Panc1 (cell line): ENCODE results near the gene CRYBG1. TPM values are rescaled to one million over a fixed set of nuclear protein-coding genes. Genes with fewer than 3 reads are reported as not detected.

ENCODE experiments used
- ATAC-seq: fragments of 200-7000 bp; cut with Tn5 transposase; 2 replicates; pipeline ENCODE4 v1.9.1; 2020; ENCODE audit warnings: mild to moderate bottlenecking, moderate library complexity
- BruUV-seq: library from RNA; stranded (reverse); fragments of 400-500 nt; replicated peaks from 2 replicates; lab custom pipeline; 2021; lab: Mats Ljungman, UMichigan
- CTCF ChIA-PET: fragments of 300-600 bp; sonication (Branson Sonifier 250); formaldehyde crosslinking; loops from one replicate; lab custom pipeline; 2022; ENCODE audit warnings: antibody characterized with exemption; lab: Charles Lee
- POLR2A ChIA-PET: fragments of 300-600 bp; sonication (Branson Sonifier 250); formaldehyde crosslinking; loops from one replicate; lab custom pipeline; 2022; ENCODE audit warnings: antibody characterized with exemption; lab: Charles Lee
- DNase-seq: peaks from one replicate; pipeline ENCODE4 v3.0.0-alpha.2; 2010; ENCODE audit warnings: low read depth, low spot score
- H3K27ac ChIP-seq: 2 replicates; pipeline ENCODE4 v1.5.1; 2011; ENCODE audit warnings: mild to moderate bottlenecking, low read length, inconsistent platforms
- H3K27me3 ChIP-seq: fragments of 200-500 bp; sonication (Bioruptor generic); 2 replicates; pipeline ENCODE4 v1.6.0; 2014; ENCODE audit warnings: low read length, inconsistent platforms; ENCODE audit not compliant: control insufficient read depth, insufficient read depth
- H3K36me3 ChIP-seq: fragments of 200-500 bp; sonication (Bioruptor generic); 2 replicates; pipeline ENCODE4 v1.5.1; 2014; ENCODE audit warnings: inconsistent platforms, mild to moderate bottlenecking, low read length, moderate library complexity; ENCODE audit not compliant: control insufficient read depth, insufficient read depth
- H3K4me1 ChIP-seq: 2 replicates; pipeline ENCODE4 v1.5.1; 2011; ENCODE audit warnings: inconsistent platforms, mild to moderate bottlenecking, low read length, moderate library complexity; ENCODE audit not compliant: control insufficient read depth, insufficient read depth
- H3K4me3 ChIP-seq, 2 experiments: 2 replicates each; pipeline ENCODE4 v1.5.1; 2011 to 2012; ENCODE audit warnings: low read depth in 2 of 2, low read length in 2 of 2, mild to moderate bottlenecking in 2 of 2, inconsistent platforms in 1 of 2, moderate library complexity in 1 of 2
- H3K9me3 ChIP-seq: fragments of 200-500 bp; sonication (Bioruptor generic); 2 replicates; pipeline ENCODE4 v1.5.1; 2014; ENCODE audit warnings: low read depth, mild to moderate bottlenecking, inconsistent platforms, low read length, moderate library complexity; ENCODE audit not compliant: control insufficient read depth, insufficient read depth
- POLR2AphosphoS5 ChIP-seq: IDR thresholded peaks from 2 replicates; pipeline ENCODE4 v1.6.1; 2012; ENCODE audit warnings: mild to moderate bottlenecking, low read depth, low read length, moderate library complexity
- SIN3A ChIP-seq: IDR thresholded peaks from 2 replicates; pipeline ENCODE4 v1.6.1; 2012; ENCODE audit warnings: low read depth, mild to moderate bottlenecking, low read length, moderate library complexity, borderline replicate concordance; ENCODE audit not compliant: insufficient read depth
- TCF7L2 ChIP-seq: IDR thresholded peaks from 2 replicates; pipeline ENCODE4 v1.6.1; 2011; ENCODE audit warnings: mild to moderate bottlenecking, low read depth, low read length, inconsistent platforms
- in situ Hi-C: cut with HindIII; loops from 2 replicates; pipeline ENCODE4 v1.10.0; 2016; ENCODE audit warnings: low sequenced_read_pairs, low pct_unique_long_range_greater_than_20kb
- intact Hi-C: fragments of 100-400 bp; cut with micrococcal nuclease; formaldehyde crosslinking; loops from one replicate; pipeline ENCODE4 v1.10.0; 2022; ENCODE audit not compliant: unreplicated experiment
- total RNA-seq: library from RNA; stranded (reverse); gene quantifications from one replicate; pipeline ENCODE4 v1.2.1, GENCODE V29; 2021; ENCODE audit not compliant: unreplicated experiment
- TF ChIP-seq, protein P1 (sequence below): fragments of 450-650 bp; IDR thresholded peaks from 2 replicates; pipeline ENCODE4 v1.5.1; 2017; ENCODE audit warnings: mild to moderate bottlenecking
- TF ChIP-seq, protein P2 (sequence below), 2 experiments: IDR thresholded peaks; 2 replicates each; pipeline ENCODE4 v1.6.1; 2011 to 2012; ENCODE audit warnings: low read depth in 2 of 2, control low read depth in 1 of 2, low read length in 1 of 2, mild to moderate bottlenecking in 1 of 2, moderate library complexity in 1 of 2; ENCODE audit not compliant: insufficient read depth in 1 of 2

Gene CRYBG1
- total RNA-seq, 1 experiment from 2014 or later = 32.3 TPM

DNA sequence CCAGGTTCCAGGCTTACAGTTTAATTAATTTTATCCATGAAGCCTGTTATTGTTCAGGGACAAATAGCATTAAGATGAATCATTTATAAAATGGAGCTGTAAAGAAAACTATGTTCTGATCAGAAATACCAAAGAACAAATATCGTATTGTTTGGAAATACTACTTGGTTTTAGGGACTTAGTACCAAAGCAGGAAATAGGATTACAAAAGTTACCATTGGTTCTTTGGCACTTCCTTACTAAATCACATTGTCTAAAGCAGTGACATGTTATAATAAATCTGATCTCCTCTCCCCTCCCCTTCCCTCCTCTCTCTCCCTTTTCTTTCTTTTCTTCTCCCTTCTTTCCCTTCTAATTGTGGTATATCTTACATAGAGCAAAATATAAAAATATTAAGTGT, 29.6 kb downstream of the CRYBG1 start:
- Histone ChIP-seq H3K27ac (no peak overlapping the region), H3K4me1 (no peaks in the 10 kb centered on the region), H3K36me3 (no peaks in the 10 kb centered on the region), H3K27me3 (peaks cover 32% of the 10 kb centered on the region), H3K9me3 (no peaks in the 10 kb centered on the region), H3K4me3 (no peak overlapping the region)
- CTCF ChIA-PET = no interaction called here
- no peak for TF ChIP-seq TCF7L2
- TF ChIP-seq, protein P1, sequence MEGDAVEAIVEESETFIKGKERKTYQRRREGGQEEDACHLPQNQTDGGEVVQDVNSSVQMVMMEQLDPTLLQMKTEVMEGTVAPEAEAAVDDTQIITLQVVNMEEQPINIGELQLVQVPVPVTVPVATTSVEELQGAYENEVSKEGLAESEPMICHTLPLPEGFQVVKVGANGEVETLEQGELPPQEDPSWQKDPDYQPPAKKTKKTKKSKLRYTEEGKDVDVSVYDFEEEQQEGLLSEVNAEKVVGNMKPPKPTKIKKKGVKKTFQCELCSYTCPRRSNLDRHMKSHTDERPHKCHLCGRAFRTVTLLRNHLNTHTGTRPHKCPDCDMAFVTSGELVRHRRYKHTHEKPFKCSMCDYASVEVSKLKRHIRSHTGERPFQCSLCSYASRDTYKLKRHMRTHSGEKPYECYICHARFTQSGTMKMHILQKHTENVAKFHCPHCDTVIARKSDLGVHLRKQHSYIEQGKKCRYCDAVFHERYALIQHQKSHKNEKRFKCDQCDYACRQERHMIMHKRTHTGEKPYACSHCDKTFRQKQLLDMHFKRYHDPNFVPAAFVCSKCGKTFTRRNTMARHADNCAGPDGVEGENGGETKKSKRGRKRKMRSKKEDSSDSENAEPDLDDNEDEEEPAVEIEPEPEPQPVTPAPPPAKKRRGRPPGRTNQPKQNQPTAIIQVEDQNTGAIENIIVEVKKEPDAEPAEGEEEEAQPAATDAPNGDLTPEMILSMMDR = no peak
- TF ChIP-seq, protein P2, sequence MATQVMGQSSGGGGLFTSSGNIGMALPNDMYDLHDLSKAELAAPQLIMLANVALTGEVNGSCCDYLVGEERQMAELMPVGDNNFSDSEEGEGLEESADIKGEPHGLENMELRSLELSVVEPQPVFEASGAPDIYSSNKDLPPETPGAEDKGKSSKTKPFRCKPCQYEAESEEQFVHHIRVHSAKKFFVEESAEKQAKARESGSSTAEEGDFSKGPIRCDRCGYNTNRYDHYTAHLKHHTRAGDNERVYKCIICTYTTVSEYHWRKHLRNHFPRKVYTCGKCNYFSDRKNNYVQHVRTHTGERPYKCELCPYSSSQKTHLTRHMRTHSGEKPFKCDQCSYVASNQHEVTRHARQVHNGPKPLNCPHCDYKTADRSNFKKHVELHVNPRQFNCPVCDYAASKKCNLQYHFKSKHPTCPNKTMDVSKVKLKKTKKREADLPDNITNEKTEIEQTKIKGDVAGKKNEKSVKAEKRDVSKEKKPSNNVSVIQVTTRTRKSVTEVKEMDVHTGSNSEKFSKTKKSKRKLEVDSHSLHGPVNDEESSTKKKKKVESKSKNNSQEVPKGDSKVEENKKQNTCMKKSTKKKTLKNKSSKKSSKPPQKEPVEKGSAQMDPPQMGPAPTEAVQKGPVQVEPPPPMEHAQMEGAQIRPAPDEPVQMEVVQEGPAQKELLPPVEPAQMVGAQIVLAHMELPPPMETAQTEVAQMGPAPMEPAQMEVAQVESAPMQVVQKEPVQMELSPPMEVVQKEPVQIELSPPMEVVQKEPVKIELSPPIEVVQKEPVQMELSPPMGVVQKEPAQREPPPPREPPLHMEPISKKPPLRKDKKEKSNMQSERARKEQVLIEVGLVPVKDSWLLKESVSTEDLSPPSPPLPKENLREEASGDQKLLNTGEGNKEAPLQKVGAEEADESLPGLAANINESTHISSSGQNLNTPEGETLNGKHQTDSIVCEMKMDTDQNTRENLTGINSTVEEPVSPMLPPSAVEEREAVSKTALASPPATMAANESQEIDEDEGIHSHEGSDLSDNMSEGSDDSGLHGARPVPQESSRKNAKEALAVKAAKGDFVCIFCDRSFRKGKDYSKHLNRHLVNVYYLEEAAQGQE (IDR thresholded peaks at IDR 0.05; ENCODE audit: insufficient read depth in 1 of 2, low read depth in 2 of 2, low read length in 1 of 2) = no peak
- TF ChIP-seq SIN3A = no peak
- no peak for TF ChIP-seq POLR2AphosphoS5
- DNase-seq (no peak), ATAC-seq (no peak)
- POLR2A ChIA-PET = no interaction called here
- BruUV-seq = no TSS peak
- in situ Hi-C loops = no loop called here
- intact Hi-C loops = no loop called here

DNA sequence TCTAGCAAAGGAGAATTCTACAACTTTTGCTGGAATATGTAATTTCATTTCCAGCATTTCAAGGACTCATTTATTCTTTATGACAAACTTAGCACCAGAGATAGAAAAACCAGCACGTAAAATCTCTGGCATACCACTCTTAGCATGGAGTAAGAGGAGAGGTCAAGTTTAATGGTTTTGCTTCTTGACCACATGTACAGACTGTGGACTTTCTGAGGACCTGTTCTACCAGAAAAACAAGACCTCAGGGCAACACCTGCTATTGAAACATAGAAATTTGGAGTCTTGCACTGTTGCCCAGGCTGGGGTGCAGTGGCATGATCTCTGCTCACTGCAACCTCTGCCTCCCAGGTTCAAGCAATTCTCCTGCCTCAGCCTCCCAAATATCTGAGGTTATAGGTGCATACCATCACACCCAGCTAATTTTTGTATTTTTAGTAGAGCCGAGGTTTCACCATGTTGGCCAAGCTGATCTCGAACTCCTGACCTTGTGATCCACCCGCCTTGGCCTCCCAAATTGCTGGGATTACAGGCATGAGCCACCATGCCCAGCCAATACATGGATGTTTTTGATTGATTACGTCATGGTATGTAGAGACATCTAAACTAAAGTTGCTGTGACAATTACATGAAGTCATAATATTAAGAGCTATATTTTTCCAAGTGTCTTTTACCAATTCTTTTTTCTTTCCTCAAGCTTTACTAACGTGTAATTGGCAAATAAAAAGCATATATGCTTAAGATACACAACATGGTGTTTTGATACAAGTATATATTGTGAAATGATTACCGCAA, 36.1 kb downstream of the CRYBG1 start:
- Histone ChIP-seq H3K9me3 (no peaks in the 10 kb centered on the region), H3K4me3 (no peak overlapping the region), H3K4me1 (no peaks in the 10 kb centered on the region), H3K36me3 (no peaks in the 10 kb centered on the region), H3K27me3 (peaks cover 14% of the 10 kb centered on the region; the same call in 1 of the 2 replicates), H3K27ac (no peak overlapping the region)
- intact Hi-C loops = no loop called here
- POLR2A ChIA-PET = no interaction called here
- BruUV-seq = no TSS peak
- no peak for DNase-seq
- in situ Hi-C loops = no loop called here
- ATAC-seq = no peak
- TF ChIP-seq, protein P2 (IDR thresholded peaks at IDR 0.05; ENCODE audit: insufficient read depth in 1 of 2, low read depth in 2 of 2, low read length in 1 of 2) = no peak
- TF ChIP-seq POLR2AphosphoS5 (no peak), SIN3A (no peak), TCF7L2 (no peak)
- TF ChIP-seq, protein P1 = no peak
- CTCF ChIA-PET = interaction anchor here (0.6 kb wide), 1 partner anchor 25 kb away, joined by 3 read pairs; no protein-coding TSS in a partner anchor
